NCI-H2227 treated with DMSO at 0.1 percent for 48 hours (cell line): ENCODE measurements around the gene MALRD1.

ENCODE experiments used
- DNase-seq: peaks from one replicate; lab custom pipeline; 2025; lab: John Stamatoyannopoulos, UW

MALRD1 gene

GRCh38 chr10:19385846-19386450, 337.3 kb downstream of the MALRD1 start:
- no peak for DNase-seq

GRCh38 chr10:19408924-19409323, 360.3 kb downstream of the MALRD1 start:
- no peak for DNase-seq

- no peak for DNase-seq
These were observed 362.5 kb downstream of the MALRD1 start for GRCh38 chr10:19411119-19411518.

GRCh38 chr10:19412531-19412930, 363.9 kb downstream of the MALRD1 start:
- no peak for DNase-seq

- DNase-seq, result no peak
These were observed 367.6 kb downstream of the MALRD1 start for GRCh38 chr10:19416164-19416563.

GRCh38 chr10:19417740-19418139, 369.1 kb downstream of the MALRD1 start:
- DNase-seq, result no peak

GRCh38 chr10:19421674-19422073, 373.1 kb downstream of the MALRD1 start:
- DNase-seq, result no peak

- no peak for DNase-seq
These were observed 377.4 kb downstream of the MALRD1 start for GRCh38 chr10:19426034-19426433.

GRCh38 chr10:19431622-19432351, 383.2 kb downstream of the MALRD1 start:
- DNase-seq, result no peak

- no peak for DNase-seq
These were observed 401.3 kb downstream of the MALRD1 start for GRCh38 chr10:19449860-19450259.

- no peak for DNase-seq
These were observed 402.8 kb downstream of the MALRD1 start for GRCh38 chr10:19451356-19451755.

GRCh38 chr10:19451937-19452336, 403.3 kb downstream of the MALRD1 start:
- no peak for DNase-seq

GRCh38 chr10:19453967-19454366, 405.4 kb downstream of the MALRD1 start:
- DNase-seq, result no peak

- DNase-seq, result no peak
These were observed 413.0 kb downstream of the MALRD1 start for GRCh38 chr10:19461588-19461987.

- no peak for DNase-seq
These were observed 418.1 kb downstream of the MALRD1 start for GRCh38 chr10:19466709-19467108.

GRCh38 chr10:19468413-19468812, 419.8 kb downstream of the MALRD1 start:
- DNase-seq, result no peak

GRCh38 chr10:19469521-19469920, 420.9 kb downstream of the MALRD1 start:
- no peak for DNase-seq

GRCh38 chr10:19479854-19480253, 431.3 kb downstream of the MALRD1 start:
- DNase-seq, result no peak

GRCh38 chr10:19480353-19480752, 431.8 kb downstream of the MALRD1 start:
- DNase-seq, result no peak

GRCh38 chr10:19483421-19483820, 434.8 kb downstream of the MALRD1 start:
- no peak for DNase-seq

- DNase-seq, result no peak
These were observed 440.1 kb downstream of the MALRD1 start for GRCh38 chr10:19488592-19489280.

- no peak for DNase-seq
These were observed 442.6 kb downstream of the MALRD1 start for GRCh38 chr10:19491166-19491565.

GRCh38 chr10:19493917-19494316, 445.3 kb downstream of the MALRD1 start:
- no peak for DNase-seq
